ENCODE results near the gene CTNNA2. TPM values are rescaled to one million over a fixed set of nuclear protein-coding genes. Genes with fewer than 3 reads are reported as not detected.

The CTNNA2 gene
- total RNA-seq, 1 experiment from 2014 or later: not detected

- Histone ChIP-seq H3K4me2 (no peak overlapping the region), H3K27ac (no peak overlapping the region), H3K9me3 (ENCODE audit: insufficient read depth, low read depth) (no peaks in the 10 kb centered on the region), H4K20me1 (ENCODE audit: insufficient read depth) (no peaks in the 10 kb centered on the region), H3K27me3 (ENCODE audit: insufficient read depth, low read depth) (no peaks in the 10 kb centered on the region), H3F3A (ENCODE audit: insufficient read depth, low read depth) (no peaks in the 10 kb centered on the region), H3K36me3 (ENCODE audit: low read depth) (no peaks in the 10 kb centered on the region), H3K4me1 (replicated peaks; ENCODE audit: insufficient read depth) (no peaks in the 10 kb centered on the region), H3K4me3 (no peak overlapping the region), H3K9me2 (ENCODE audit: insufficient read depth) (no peaks in the 10 kb centered on the region), H2AFZ (no peak overlapping the region), H3K79me2 (ENCODE audit: low read depth) (no peaks in the 10 kb centered on the region)
- TF ChIP-seq EZH2 (IDR thresholded peaks at IDR 0.05; ENCODE audit: low read depth) (no peak), CTCF (conservative IDR thresholded peaks at IDR 0.05) (no peak)
- no TSS peak for BruUV-seq (replicated peaks)
- DNase-seq: no peak
- intact Hi-C loops (cut with micrococcal nuclease; ENCODE audit: unreplicated experiment): no loop called here
- ChIA-PET CTCF (no interaction called here), POLR2A (ENCODE audit: unreplicated experiment) (no interaction called here)
Measured at GRCh38 chr2:80396276-80396675, 883.4 kb downstream of the CTNNA2 start.

- H3K27me3 ChIP-seq (ENCODE audit: insufficient read depth, low read depth): no peaks in the 10 kb centered on the region
- H3K79me2 ChIP-seq (ENCODE audit: low read depth): no peaks in the 10 kb centered on the region
- DNase-seq: no peak
- no peaks in the 10 kb centered on the region for H4K20me1 ChIP-seq (ENCODE audit: insufficient read depth)
- H3K27ac ChIP-seq: no peak overlapping the region
- no peak overlapping the region for H3K4me2 ChIP-seq
- H3K36me3 ChIP-seq (ENCODE audit: low read depth): no peaks in the 10 kb centered on the region
- H2AFZ ChIP-seq: no peak overlapping the region
- no peak for TF ChIP-seq CTCF (conservative IDR thresholded peaks at IDR 0.05)
- H3K4me3 ChIP-seq: no peak overlapping the region
- no TSS peak for BruUV-seq (replicated peaks)
- intact Hi-C loops (cut with micrococcal nuclease; ENCODE audit: unreplicated experiment): no loop called here
- no peaks in the 10 kb centered on the region for H3K9me2 ChIP-seq (ENCODE audit: insufficient read depth)
- POLR2A ChIA-PET (ENCODE audit: unreplicated experiment): no interaction called here
- CTCF ChIA-PET: no interaction called here
- H3F3A ChIP-seq (ENCODE audit: insufficient read depth, low read depth): no peaks in the 10 kb centered on the region
- no peaks in the 10 kb centered on the region for H3K4me1 ChIP-seq (replicated peaks; ENCODE audit: insufficient read depth)
- H3K9me3 ChIP-seq (ENCODE audit: insufficient read depth, low read depth): no peaks in the 10 kb centered on the region
Measured at GRCh38 chr2:80403081-80403480, 890.2 kb downstream of the CTNNA2 start.

GRCh38 chr2:80407377-80407776 lies 894.5 kb downstream of the CTNNA2 start:
- H3K4me3 ChIP-seq: no peak overlapping the region
- BruUV-seq (replicated peaks): no TSS peak
- no peaks in the 10 kb centered on the region for H3K9me2 ChIP-seq (ENCODE audit: insufficient read depth)
- ChIA-PET POLR2A (ENCODE audit: unreplicated experiment) (no interaction called here), CTCF (no interaction called here)
- DNase-seq: no peak
- H3K4me1 ChIP-seq (replicated peaks; ENCODE audit: insufficient read depth): no peaks in the 10 kb centered on the region
- TF ChIP-seq EZH2 (IDR thresholded peaks at IDR 0.05; ENCODE audit: low read depth) (no peak), CTCF (conservative IDR thresholded peaks at IDR 0.05) (no peak)
- H3K4me2 ChIP-seq: no peak overlapping the region
- H4K20me1 ChIP-seq (ENCODE audit: insufficient read depth): no peaks in the 10 kb centered on the region
- no peaks in the 10 kb centered on the region for H3F3A ChIP-seq (ENCODE audit: insufficient read depth, low read depth)
- no peak overlapping the region for H2AFZ ChIP-seq
- H3K27ac ChIP-seq: no peak overlapping the region
- H3K79me2 ChIP-seq (ENCODE audit: low read depth): no peaks in the 10 kb centered on the region
- no peaks in the 10 kb centered on the region for H3K36me3 ChIP-seq (ENCODE audit: low read depth)
- H3K9me3 ChIP-seq (ENCODE audit: insufficient read depth, low read depth): no peaks in the 10 kb centered on the region
- H3K27me3 ChIP-seq (ENCODE audit: insufficient read depth, low read depth): peaks cover 11% of the 10 kb centered on the region; the same call in 1 of the 2 replicates
- intact Hi-C loops (cut with micrococcal nuclease; ENCODE audit: unreplicated experiment): no loop called here

Data from PC-9 (cell line).